ENCODE data around the gene NFYC. TPM values are rescaled to one million over a fixed set of nuclear protein-coding genes. Genes with fewer than 3 reads are reported as not detected.

The NFYC gene
- total and polyA plus RNA-seq, 3 donors from 2014 or later, result 69.1 to 83.9 (median 70.0) TPM

DNA sequence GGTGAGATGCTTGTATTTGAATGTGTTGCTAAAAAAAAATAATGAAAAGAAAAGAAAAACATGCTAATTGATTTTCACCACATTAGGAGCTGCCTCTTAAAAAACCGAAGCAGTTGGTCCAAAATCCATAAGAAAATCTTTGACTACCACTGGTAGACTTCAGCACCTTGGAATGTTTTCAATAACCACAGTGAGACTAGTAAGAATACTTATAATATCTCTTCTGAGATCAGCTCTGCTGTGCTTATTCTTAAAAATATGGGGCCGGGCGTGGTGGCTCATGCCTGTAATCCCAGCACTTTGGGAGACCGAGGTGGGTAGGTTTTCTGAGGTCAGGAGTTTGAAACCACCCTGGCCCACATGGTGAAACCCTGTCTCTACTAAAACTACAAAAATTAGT lies 15.1 kb downstream of the NFYC start:
- intact Hi-C loops (cut with DNase I; ENCODE audit: low total_unique reads), result no loop called here
- H3K4me1 ChIP-seq, result peaks cover 10% of the 10 kb centered on the region
- H3K27ac ChIP-seq, result no peak overlapping the region
- H3K27me3 ChIP-seq, result no peaks in the 10 kb centered on the region
- H3K36me3 ChIP-seq (ENCODE audit: low read depth, missing control alignments), result no peaks in the 10 kb centered on the region
- no peak overlapping the region for H3K4me3 ChIP-seq
- 95 to 99% methylated on average over 4 of the region's 4 CpGs for WGBS, 2 donors
- no peak for DNase-seq
- no peaks in the 10 kb centered on the region for H3K9me3 ChIP-seq
- TF ChIP-seq POLR2A (IDR thresholded peaks at IDR 0.05), result no peak
- TF ChIP-seq, protein P1, sequence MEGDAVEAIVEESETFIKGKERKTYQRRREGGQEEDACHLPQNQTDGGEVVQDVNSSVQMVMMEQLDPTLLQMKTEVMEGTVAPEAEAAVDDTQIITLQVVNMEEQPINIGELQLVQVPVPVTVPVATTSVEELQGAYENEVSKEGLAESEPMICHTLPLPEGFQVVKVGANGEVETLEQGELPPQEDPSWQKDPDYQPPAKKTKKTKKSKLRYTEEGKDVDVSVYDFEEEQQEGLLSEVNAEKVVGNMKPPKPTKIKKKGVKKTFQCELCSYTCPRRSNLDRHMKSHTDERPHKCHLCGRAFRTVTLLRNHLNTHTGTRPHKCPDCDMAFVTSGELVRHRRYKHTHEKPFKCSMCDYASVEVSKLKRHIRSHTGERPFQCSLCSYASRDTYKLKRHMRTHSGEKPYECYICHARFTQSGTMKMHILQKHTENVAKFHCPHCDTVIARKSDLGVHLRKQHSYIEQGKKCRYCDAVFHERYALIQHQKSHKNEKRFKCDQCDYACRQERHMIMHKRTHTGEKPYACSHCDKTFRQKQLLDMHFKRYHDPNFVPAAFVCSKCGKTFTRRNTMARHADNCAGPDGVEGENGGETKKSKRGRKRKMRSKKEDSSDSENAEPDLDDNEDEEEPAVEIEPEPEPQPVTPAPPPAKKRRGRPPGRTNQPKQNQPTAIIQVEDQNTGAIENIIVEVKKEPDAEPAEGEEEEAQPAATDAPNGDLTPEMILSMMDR (IDR thresholded peaks at IDR 0.05), result no peak

DNA sequence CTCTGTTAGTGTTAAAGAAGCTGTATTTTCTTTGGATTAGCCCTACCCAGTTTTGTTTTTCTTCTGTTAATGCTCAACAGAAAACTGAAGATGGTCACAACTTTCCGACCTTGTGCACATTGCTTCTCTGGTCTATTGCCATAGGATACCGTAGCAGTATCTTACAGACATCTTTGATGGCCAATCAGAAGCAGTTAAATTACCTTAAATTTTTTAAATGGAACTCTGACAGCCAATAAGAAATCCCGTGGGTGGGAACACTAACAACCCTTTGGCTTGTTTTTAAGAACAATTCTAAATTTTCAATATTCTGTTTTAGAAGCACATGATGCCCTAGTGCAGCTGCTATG lies 17.2 kb downstream of the NFYC start:
- intact Hi-C loops (cut with DNase I; ENCODE audit: low total_unique reads), result no loop called here
- peaks cover 26% of the 10 kb centered on the region for H3K4me1 ChIP-seq
- H3K36me3 ChIP-seq (ENCODE audit: low read depth, missing control alignments), result no peaks in the 10 kb centered on the region
- no peaks in the 10 kb centered on the region for H3K9me3 ChIP-seq
- H3K27ac ChIP-seq, result peak overlapping the region; percentile 23 to 67
- no peaks in the 10 kb centered on the region for H3K27me3 ChIP-seq
- 6 to 10% methylated on average over 3 of the region's 3 CpGs for WGBS, 2 donors
- no peak for DNase-seq
- TF ChIP-seq, protein P1 (IDR thresholded peaks at IDR 0.05), result no peak
- no peak for TF ChIP-seq POLR2A (IDR thresholded peaks at IDR 0.05)
- peak overlapping the region; percentile 45 to 62 for H3K4me3 ChIP-seq

DNA sequence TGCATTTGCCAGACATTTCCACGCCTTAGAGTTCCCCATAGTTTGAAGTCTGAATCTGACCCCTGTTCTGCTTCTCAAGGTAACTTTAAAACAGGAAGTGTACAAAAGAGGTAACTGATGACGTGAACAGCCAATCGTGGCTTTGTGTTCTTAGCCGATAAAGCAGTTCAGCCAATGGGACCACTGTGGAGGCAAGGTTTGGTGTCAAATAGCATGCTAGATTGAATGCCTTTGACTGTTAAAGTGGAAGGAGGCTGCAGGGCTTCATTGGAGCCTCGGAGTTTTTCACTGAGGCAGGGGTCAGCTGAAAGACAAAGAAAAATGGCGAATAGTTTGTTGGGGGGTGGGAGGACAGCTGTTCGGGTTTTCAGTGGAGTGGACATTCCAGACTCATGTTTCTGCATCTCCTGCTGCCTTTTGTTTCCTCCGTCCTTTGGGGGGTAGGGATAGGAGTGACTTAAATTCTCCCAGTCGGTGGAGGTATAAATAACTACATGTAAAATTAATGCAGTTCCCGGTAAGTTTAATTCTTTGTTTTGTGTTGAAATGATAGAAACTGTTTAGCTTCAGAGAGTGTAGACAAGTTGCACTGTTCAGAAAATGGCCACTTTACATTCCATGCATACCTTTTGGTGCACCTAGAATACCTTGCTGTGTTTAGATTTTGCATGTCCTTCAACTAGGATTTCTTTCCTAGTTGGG lies 17.7 kb downstream of the NFYC start:
- H3K36me3 ChIP-seq (ENCODE audit: low read depth, missing control alignments), result no peaks in the 10 kb centered on the region
- intact Hi-C loops (cut with DNase I; ENCODE audit: low total_unique reads), result no loop called here
- no peaks in the 10 kb centered on the region for H3K27me3 ChIP-seq
- peak overlapping the region; percentile 23 to 67 for H3K27ac ChIP-seq
- 5 to 8% methylated on average over 10 of the region's 10 CpGs for WGBS, 2 donors
- TF ChIP-seq, protein P1 (IDR thresholded peaks at IDR 0.05), result no peak
- no peak for TF ChIP-seq POLR2A (IDR thresholded peaks at IDR 0.05)
- H3K9me3 ChIP-seq, result no peaks in the 10 kb centered on the region
- DNase-seq, result peak; percentile 97
- H3K4me1 ChIP-seq, result peaks cover 26% of the 10 kb centered on the region
- peak overlapping the region; percentile 45 to 62 for H3K4me3 ChIP-seq

DNA sequence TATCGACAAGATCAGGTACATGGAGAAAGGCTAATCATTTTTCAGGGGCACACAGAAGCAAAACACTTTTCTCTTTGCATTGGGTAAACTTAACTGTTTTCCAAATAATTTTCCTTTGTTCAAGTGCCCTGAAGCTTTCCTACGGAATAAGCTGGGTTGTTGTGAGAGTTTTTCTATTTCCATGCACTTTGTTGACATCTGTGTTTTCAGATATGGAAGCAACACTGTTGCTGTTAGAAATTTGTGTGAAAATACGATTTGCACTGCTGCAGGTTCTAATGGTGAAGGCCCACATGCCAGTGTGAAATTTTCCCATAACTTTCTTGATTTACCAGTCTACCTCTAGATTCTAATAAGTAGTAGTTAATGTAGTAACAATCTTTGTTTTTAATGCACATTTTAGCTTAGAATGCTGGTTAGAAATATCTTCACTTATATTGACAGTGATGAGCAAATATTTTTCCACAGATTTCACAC lies 18.3 kb downstream of the NFYC start:
- no peaks in the 10 kb centered on the region for H3K9me3 ChIP-seq
- 8% methylated on average over 3 of the region's 3 CpGs for WGBS, 2 donors
- H3K4me3 ChIP-seq, result peak overlapping the region; percentile 45 to 62
- no peaks in the 10 kb centered on the region for H3K27me3 ChIP-seq
- intact Hi-C loops (cut with DNase I; ENCODE audit: low total_unique reads), result no loop called here
- H3K4me1 ChIP-seq, result peaks cover 26% of the 10 kb centered on the region
- no peak for DNase-seq
- H3K36me3 ChIP-seq (ENCODE audit: low read depth, missing control alignments), result no peaks in the 10 kb centered on the region
- TF ChIP-seq, protein P1 (IDR thresholded peaks at IDR 0.05), result no peak
- no peak for TF ChIP-seq POLR2A (IDR thresholded peaks at IDR 0.05)
- H3K27ac ChIP-seq, result peak overlapping the region in 1 of 2 donors; percentile 67
